NT2/D1 (cell line): Measurements from ENCODE around the gene UBALD1.

Source experiments
- DNase-seq: peaks from one replicate; pipeline ENCODE4 v3.0.0-alpha.2; 2011; ENCODE audit warnings: low read depth, low spot score
- H3K27me3 ChIP-seq: 2 replicates; pipeline ENCODE4 v1.6.0; 2011; ENCODE audit warnings: mild to moderate bottlenecking; ENCODE audit not compliant: insufficient read length, insufficient read depth
- H3K36me3 ChIP-seq: 2 replicates; pipeline ENCODE4 v1.6.1; 2011; ENCODE audit warnings: mild to moderate bottlenecking, low read length, mixed read lengths; ENCODE audit not compliant: insufficient read depth, insufficient read length
- H3K4me1 ChIP-seq: 2 replicates; pipeline ENCODE4 v1.5.1; 2011; ENCODE audit not compliant: insufficient read depth, insufficient read length
- H3K4me3 ChIP-seq: 2 replicates; pipeline ENCODE4 v1.5.1; 2011; ENCODE audit warnings: low read depth; ENCODE audit not compliant: insufficient read length
- H3K9ac ChIP-seq: 2 replicates; pipeline ENCODE4 v1.6.0; 2011; ENCODE audit warnings: low read depth; ENCODE audit not compliant: insufficient read length
- H3K9me3 ChIP-seq: 2 replicates; pipeline ENCODE4 v1.5.1; 2011; ENCODE audit warnings: mild to moderate bottlenecking, low read length; ENCODE audit not compliant: insufficient read depth
- SUZ12 ChIP-seq: IDR thresholded peaks from 2 replicates; pipeline ENCODE4 v1.6.1; 2011; ENCODE audit not compliant: insufficient read length, insufficient read depth; ENCODE audit errors: extremely low read depth
- YY1 ChIP-seq: IDR thresholded peaks from 2 replicates; pipeline ENCODE4 v1.6.1; 2011; ENCODE audit not compliant: insufficient read length, insufficient read depth
- ZNF274 ChIP-seq: IDR thresholded peaks from 2 replicates; pipeline ENCODE4 v1.6.1; 2011; ENCODE audit warnings: mild to moderate bottlenecking, low read depth, low read length

The UBALD1 gene

DNA sequence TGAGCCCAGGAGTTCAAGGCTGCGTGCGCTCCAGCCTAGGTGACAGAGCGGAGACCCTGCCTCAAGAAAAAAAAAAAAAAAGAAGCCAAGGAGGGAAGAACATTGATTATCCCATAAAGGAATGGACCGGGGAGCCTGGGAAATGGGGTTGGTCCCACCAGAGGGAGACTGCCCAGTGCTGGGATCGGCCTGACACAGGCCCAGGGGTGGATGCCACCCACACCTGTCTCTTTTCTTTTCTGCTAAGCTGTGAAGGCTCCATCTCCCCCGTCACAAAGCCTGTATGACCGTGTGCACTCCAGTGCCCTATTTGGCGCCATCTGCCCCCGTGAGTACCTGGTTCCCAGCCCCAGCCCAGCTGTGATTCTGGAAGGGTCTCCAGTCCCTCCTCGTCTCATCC is 15.7 kb downstream of the UBALD1 start:
- H3K4me1 ChIP-seq, result peaks cover 22% of the 10 kb centered on the region

GRCh38 chr16:4597174-4597573 is 17.5 kb downstream of the UBALD1 start:
- H3K4me3 ChIP-seq, result no peak overlapping the region
- no peaks in the 10 kb centered on the region for H3K9me3 ChIP-seq
- H3K4me1 ChIP-seq, result peaks cover 33% of the 10 kb centered on the region
- H3K36me3 ChIP-seq, result no peaks in the 10 kb centered on the region
- DNase-seq, result no peak
- no peak overlapping the region for H3K9ac ChIP-seq
- peaks cover 5% of the 10 kb centered on the region for H3K27me3 ChIP-seq
- TF ChIP-seq ZNF274 (no peak), SUZ12 (no peak), YY1 (no peak)

More for the DNA sequence above, 15.7 kb downstream of the UBALD1 start:
- Histone ChIP-seq H3K9ac (no peak overlapping the region), H3K4me3 (no peak overlapping the region), H3K36me3 (no peaks in the 10 kb centered on the region), H3K27me3 (peaks cover 5% of the 10 kb centered on the region), H3K9me3 (no peaks in the 10 kb centered on the region)
- DNase-seq, result no peak
- TF ChIP-seq ZNF274 (no peak), SUZ12 (no peak), YY1 (no peak)

- H3K4me3 ChIP-seq, result no peak overlapping the region
- peaks cover 33% of the 10 kb centered on the region for H3K4me1 ChIP-seq
- H3K9ac ChIP-seq, result peak overlapping the region; percentile 14
- no peaks in the 10 kb centered on the region for H3K9me3 ChIP-seq
- no peaks in the 10 kb centered on the region for H3K36me3 ChIP-seq
- TF ChIP-seq ZNF274 (no peak), YY1 (no peak), SUZ12 (no peak)
- peaks cover 5% of the 10 kb centered on the region for H3K27me3 ChIP-seq
- no peak for DNase-seq
Observed at GRCh38 chr16:4594433-4595410, 20.0 kb downstream of the UBALD1 start.

DNA sequence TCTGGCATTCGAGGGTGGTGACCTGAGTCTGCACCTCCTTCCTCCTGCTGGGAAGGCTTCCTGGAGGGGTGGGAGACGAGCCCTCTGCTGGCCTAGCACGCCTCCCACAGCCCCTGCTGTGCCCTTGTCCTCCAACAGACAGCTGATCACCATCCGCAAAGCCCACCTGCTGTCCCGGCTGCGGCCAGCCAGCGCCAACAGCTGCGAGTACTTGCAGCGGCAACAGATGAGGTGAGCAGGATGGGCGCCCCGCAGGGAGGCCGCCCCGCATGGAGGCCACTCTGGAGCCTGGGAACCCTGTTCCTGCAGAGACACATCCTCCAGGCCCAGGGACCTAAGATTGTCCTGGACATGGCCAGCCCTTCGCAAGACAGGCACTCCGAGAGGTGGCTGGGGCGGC is 21.6 kb downstream of the UBALD1 start:
- DNase-seq, result no peak
- no peak overlapping the region for H3K4me3 ChIP-seq
- TF ChIP-seq YY1 (no peak), SUZ12 (no peak), ZNF274 (no peak)
- H3K9me3 ChIP-seq, result peaks cover 9% of the 10 kb centered on the region; the same call in 1 of the 2 replicates
- H3K9ac ChIP-seq, result peak overlapping the region; percentile 11
- peaks cover 30% of the 10 kb centered on the region for H3K4me1 ChIP-seq
- H3K36me3 ChIP-seq, result no peaks in the 10 kb centered on the region
- peaks cover 5% of the 10 kb centered on the region for H3K27me3 ChIP-seq

DNA sequence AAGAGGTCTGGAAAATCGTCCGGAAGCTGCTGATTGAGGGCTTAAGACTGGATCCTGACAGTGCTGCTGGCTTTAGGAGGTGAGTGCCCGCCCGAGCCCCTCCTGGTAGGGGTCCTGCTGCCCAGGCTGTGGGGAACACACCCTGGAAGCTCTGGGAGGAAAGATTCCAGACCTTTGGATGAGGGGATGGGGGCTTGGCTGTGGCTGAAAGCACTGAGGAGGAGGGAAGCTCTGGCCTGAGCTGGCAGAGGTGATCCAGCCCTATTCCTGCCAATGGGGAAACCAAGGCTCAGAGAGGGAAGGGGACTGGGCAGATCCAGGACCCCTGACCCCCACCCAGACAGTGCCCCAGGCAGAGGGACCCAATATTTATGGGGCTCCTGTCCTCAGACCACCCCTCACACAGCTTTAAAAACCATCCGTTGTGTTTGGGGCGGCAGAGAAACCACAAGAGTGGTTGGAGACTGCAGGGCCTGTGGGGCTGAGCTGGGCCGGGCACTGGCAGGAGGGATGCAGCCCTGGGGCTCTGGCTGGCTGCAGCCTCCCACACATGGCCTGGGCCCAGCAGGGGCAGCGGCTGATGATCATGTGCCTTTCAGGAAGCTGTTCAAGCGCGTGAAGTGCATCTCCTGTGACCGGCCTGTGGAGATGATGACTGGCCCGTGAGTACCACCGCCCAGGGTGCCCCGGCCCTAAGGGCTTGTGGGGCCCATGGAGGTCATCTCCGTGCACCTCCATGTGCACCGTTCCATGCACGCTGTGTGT is 22.8 kb downstream of the UBALD1 start:
- Histone ChIP-seq H3K9me3 (peaks cover 14% of the 10 kb centered on the region; the same call in 1 of the 2 replicates), H3K27me3 (peaks cover 5% of the 10 kb centered on the region), H3K4me1 (peaks cover 30% of the 10 kb centered on the region), H3K9ac (no peak overlapping the region), H3K36me3 (no peaks in the 10 kb centered on the region), H3K4me3 (no peak overlapping the region)
- no peak for DNase-seq
- TF ChIP-seq SUZ12, result no peak
- TF ChIP-seq ZNF274, result no peak
- no peak for TF ChIP-seq YY1

DNA sequence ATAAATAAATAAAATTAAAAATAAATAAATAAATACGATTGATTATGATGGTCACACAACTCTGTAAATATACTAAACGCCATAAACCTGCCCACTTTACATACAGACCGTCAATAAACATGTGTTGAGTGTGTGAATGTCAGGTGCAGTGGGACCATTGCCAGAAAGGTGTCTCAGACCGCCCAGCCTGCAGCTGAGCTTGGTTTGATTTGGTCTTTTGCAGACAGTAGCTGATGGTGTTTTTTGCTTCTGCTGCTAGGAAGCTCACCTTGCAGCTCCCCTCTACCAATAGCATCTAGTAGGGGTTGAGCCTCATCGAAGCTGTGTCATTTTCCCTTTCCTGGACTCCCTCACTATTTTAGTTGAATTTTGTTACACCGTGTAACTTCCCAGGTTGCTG is 23.5 kb downstream of the UBALD1 start:
- H3K9ac ChIP-seq, result no peak overlapping the region
- DNase-seq, result no peak
- TF ChIP-seq YY1 (no peak), ZNF274 (no peak), SUZ12 (no peak)
- peaks cover 5% of the 10 kb centered on the region for H3K27me3 ChIP-seq
- no peaks in the 10 kb centered on the region for H3K36me3 ChIP-seq
- peaks cover 30% of the 10 kb centered on the region for H3K4me1 ChIP-seq
- H3K4me3 ChIP-seq, result no peak overlapping the region
- peaks cover 14% of the 10 kb centered on the region; the same call in 1 of the 2 replicates for H3K9me3 ChIP-seq
